Measurements from ENCODE around the gene ESYT3.
"Not testable (repeated sequence)": the region's sequence is repeated elsewhere in the genome, so short reads cannot be mapped to it uniquely, and the experiment has no call there.

The ESYT3 gene

GRCh38 chr3:138443091-138443490 is 8.7 kb downstream of the ESYT3 start:
- no peak for DNase-seq

- no peak for DNase-seq
Observed at GRCh38 chr3:138443521-138444503, 9.4 kb downstream of the ESYT3 start.

GRCh38 chr3:138445236-138445635 is 10.8 kb downstream of the ESYT3 start:
- no peak for DNase-seq

- no peak for DNase-seq
Observed at GRCh38 chr3:138445654-138446053, 11.2 kb downstream of the ESYT3 start.

GRCh38 chr3:138448631-138449030 is 14.2 kb downstream of the ESYT3 start:
- DNase-seq, result no peak

- DNase-seq, result no peak
Observed at GRCh38 chr3:138449490-138449889, 15.1 kb downstream of the ESYT3 start.

GRCh38 chr3:138450181-138450580 is 15.8 kb downstream of the ESYT3 start:
- DNase-seq, result no peak

GRCh38 chr3:138450704-138451424 is 16.4 kb downstream of the ESYT3 start:
- DNase-seq, result no peak

GRCh38 chr3:138451595-138452162 is 17.3 kb downstream of the ESYT3 start:
- no peak for DNase-seq

GRCh38 chr3:138452436-138452835 is 18.0 kb downstream of the ESYT3 start:
- DNase-seq, result no peak

- DNase-seq, result not testable (repeated sequence)
Observed at GRCh38 chr3:138453940-138454339, 19.5 kb downstream of the ESYT3 start.

GRCh38 chr3:138455801-138456716 is 21.6 kb downstream of the ESYT3 start:
- DNase-seq, result no peak

- no peak for DNase-seq
Observed at GRCh38 chr3:138456961-138457862, 22.8 kb downstream of the ESYT3 start.

GRCh38 chr3:138457863-138458735 is 23.7 kb downstream of the ESYT3 start:
- no peak for DNase-seq

GRCh38 chr3:138458774-138459499 is 24.5 kb downstream of the ESYT3 start:
- no peak for DNase-seq

GRCh38 chr3:138459619-138460535 is 25.5 kb downstream of the ESYT3 start:
- no peak for DNase-seq

GRCh38 chr3:138460536-138461205 is 26.3 kb downstream of the ESYT3 start:
- no peak for DNase-seq

- no peak for DNase-seq
Observed at GRCh38 chr3:138461246-138461645, 26.8 kb downstream of the ESYT3 start.

All from GOT3 (cell line).